ENCODE measurements around the gene MMP1.

DNA sequence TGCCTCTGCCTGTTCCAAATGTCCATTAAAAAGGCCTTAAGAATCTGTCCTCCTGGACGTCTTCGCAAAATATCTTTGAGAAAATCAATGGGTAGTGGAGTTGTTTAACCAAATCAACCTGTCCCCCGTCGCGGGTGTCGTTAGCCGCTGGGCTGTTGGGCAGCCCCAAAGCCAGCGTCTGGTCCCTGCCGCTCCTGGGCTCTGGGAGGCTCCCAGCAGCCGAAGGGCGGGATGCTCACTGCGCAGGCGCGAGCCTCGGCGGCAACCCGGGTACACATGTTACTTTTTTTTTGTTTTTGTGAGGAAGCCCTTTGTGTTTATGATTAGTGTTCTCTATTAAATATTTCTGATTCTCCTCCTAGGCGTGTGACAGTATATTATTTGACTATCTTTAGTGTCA lies 30.2 kb downstream of the MMP1 start:
- TF ChIP-seq, protein P1, sequence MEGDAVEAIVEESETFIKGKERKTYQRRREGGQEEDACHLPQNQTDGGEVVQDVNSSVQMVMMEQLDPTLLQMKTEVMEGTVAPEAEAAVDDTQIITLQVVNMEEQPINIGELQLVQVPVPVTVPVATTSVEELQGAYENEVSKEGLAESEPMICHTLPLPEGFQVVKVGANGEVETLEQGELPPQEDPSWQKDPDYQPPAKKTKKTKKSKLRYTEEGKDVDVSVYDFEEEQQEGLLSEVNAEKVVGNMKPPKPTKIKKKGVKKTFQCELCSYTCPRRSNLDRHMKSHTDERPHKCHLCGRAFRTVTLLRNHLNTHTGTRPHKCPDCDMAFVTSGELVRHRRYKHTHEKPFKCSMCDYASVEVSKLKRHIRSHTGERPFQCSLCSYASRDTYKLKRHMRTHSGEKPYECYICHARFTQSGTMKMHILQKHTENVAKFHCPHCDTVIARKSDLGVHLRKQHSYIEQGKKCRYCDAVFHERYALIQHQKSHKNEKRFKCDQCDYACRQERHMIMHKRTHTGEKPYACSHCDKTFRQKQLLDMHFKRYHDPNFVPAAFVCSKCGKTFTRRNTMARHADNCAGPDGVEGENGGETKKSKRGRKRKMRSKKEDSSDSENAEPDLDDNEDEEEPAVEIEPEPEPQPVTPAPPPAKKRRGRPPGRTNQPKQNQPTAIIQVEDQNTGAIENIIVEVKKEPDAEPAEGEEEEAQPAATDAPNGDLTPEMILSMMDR (IDR thresholded peaks at IDR 0.05): no peak
- no peak for TF ChIP-seq ZFX (IDR thresholded peaks at IDR 0.05; ENCODE audit: borderline replicate concordance)
